ENCODE data around the gene GATA3.

Gene GATA3

GRCh38 chr10:8103543-8103942, 49.1 kb downstream of the GATA3 start:
- DNase-seq = no peak

GRCh38 chr10:8104005-8104404, 49.5 kb downstream of the GATA3 start:
- DNase-seq = no peak

GRCh38 chr10:8104721-8105120, 50.2 kb downstream of the GATA3 start:
- DNase-seq = no peak

- DNase-seq = no peak
Observed at GRCh38 chr10:8105932-8106331, 51.4 kb downstream of the GATA3 start.

- no peak for DNase-seq
Observed at GRCh38 chr10:8112230-8112905, 57.9 kb downstream of the GATA3 start.

GRCh38 chr10:8112942-8113442, 58.5 kb downstream of the GATA3 start:
- no peak for DNase-seq

- no peak for DNase-seq
Observed at GRCh38 chr10:8113616-8114015, 59.1 kb downstream of the GATA3 start.

- DNase-seq = no peak
Observed at GRCh38 chr10:8114741-8115617, 60.5 kb downstream of the GATA3 start.

- DNase-seq = no peak
Observed at GRCh38 chr10:8115618-8115980, 61.1 kb downstream of the GATA3 start.

GRCh38 chr10:8116474-8116873, 62.0 kb downstream of the GATA3 start:
- no peak for DNase-seq

GRCh38 chr10:8116926-8117493, 62.5 kb downstream of the GATA3 start:
- no peak for DNase-seq

- no peak for DNase-seq
Observed at GRCh38 chr10:8121201-8121890, 66.9 kb downstream of the GATA3 start.

GRCh38 chr10:8122611-8123369, 68.3 kb downstream of the GATA3 start:
- DNase-seq = no peak

- DNase-seq = no peak
Observed at GRCh38 chr10:8124436-8124835, 69.9 kb downstream of the GATA3 start.
